ENCODE data around the gene BTBD17.

GRCh38 chr17:74380959-74381808 lies 19.5 kb upstream of the BTBD17 start:
- TF ChIP-seq EZH2phosphoT487 (IDR thresholded peaks at IDR 0.05; ENCODE audit: borderline replicate concordance) = no peak
- no peak for TF ChIP-seq POLR2A (IDR thresholded peaks at IDR 0.05; ENCODE audit: borderline replicate concordance, extremely low read depth, insufficient read depth, insufficient read length)
- TF ChIP-seq, protein P1, sequence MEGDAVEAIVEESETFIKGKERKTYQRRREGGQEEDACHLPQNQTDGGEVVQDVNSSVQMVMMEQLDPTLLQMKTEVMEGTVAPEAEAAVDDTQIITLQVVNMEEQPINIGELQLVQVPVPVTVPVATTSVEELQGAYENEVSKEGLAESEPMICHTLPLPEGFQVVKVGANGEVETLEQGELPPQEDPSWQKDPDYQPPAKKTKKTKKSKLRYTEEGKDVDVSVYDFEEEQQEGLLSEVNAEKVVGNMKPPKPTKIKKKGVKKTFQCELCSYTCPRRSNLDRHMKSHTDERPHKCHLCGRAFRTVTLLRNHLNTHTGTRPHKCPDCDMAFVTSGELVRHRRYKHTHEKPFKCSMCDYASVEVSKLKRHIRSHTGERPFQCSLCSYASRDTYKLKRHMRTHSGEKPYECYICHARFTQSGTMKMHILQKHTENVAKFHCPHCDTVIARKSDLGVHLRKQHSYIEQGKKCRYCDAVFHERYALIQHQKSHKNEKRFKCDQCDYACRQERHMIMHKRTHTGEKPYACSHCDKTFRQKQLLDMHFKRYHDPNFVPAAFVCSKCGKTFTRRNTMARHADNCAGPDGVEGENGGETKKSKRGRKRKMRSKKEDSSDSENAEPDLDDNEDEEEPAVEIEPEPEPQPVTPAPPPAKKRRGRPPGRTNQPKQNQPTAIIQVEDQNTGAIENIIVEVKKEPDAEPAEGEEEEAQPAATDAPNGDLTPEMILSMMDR (IDR thresholded peaks at IDR 0.05 in 2 of 3, conservative IDR thresholded peaks at IDR 0.05 in 1 of 3; ENCODE audit: borderline replicate concordance in 1 of 3, insufficient read depth in 1 of 3, low read depth in 2 of 3, low read length in 2 of 3) = no peak
- TF ChIP-seq YY1 (IDR thresholded peaks at IDR 0.05; ENCODE audit: extremely low read depth, insufficient replicate concordance, low read depth, low read length) = no peak
- no peak for TF ChIP-seq SRF (IDR thresholded peaks at IDR 0.05; ENCODE audit: low read depth)
- TF ChIP-seq TCF7L2 (IDR thresholded peaks at IDR 0.05; ENCODE audit: borderline replicate concordance, extremely low read depth, insufficient read depth, insufficient read length) = no peak
- no peak for TF ChIP-seq POLR2AphosphoS5 (IDR thresholded peaks at IDR 0.05; ENCODE audit: low read depth, low read length)
- TF ChIP-seq SIN3A (IDR thresholded peaks at IDR 0.05; ENCODE audit: low read depth) = no peak
- no peak for TF ChIP-seq RAD21 (IDR thresholded peaks at IDR 0.05; ENCODE audit: low read depth)
- no peak for TF ChIP-seq ATF3 (IDR thresholded peaks at IDR 0.05)

Data from HCT116 (cell line).